Fibroblast of lung (primary cell): Measurements from ENCODE around the gene FZR1. TPM values are rescaled to one million over a fixed set of nuclear protein-coding genes. Genes with fewer than 3 reads are reported as not detected.

ENCODE experiments used
- DNase-seq, 2 donors: peaks; one replicate each; pipeline versions ENCODE4 v3.0.0 to v3.0.0-alpha.2; 2010; ENCODE audit warnings: low read depth in 2 of 2
- H2AFZ ChIP-seq: 2 replicates; pipeline ENCODE4 v1.5.1; 2012; ENCODE audit warnings: low read length, control low read depth, inconsistent platforms
- H3K27ac ChIP-seq: 2 replicates; pipeline ENCODE4 v1.5.1; 2011; ENCODE audit warnings: low read length, control low read depth; ENCODE audit not compliant: insufficient read depth
- H3K27me3 ChIP-seq: 2 replicates; pipeline ENCODE4 v1.5.1; 2011; ENCODE audit warnings: mild to moderate bottlenecking, low read length; ENCODE audit not compliant: control insufficient read depth, insufficient read depth
- H3K36me3 ChIP-seq: 2 replicates; pipeline ENCODE4 v1.5.1; 2011; ENCODE audit warnings: low read length; ENCODE audit not compliant: control insufficient read depth, insufficient read depth
- H3K4me1 ChIP-seq: 2 replicates; pipeline ENCODE4 v1.5.1; 2011; ENCODE audit warnings: low read length; ENCODE audit not compliant: control insufficient read depth, insufficient read depth; ENCODE audit errors: extremely low read depth
- H3K4me2 ChIP-seq: 2 replicates; pipeline ENCODE4 v1.5.1; 2011; ENCODE audit warnings: low read length, control low read depth; ENCODE audit not compliant: insufficient read depth; ENCODE audit errors: extremely low read depth
- H3K4me3 ChIP-seq, 4 experiments: fragments of 200-600 bp in 1 of 4; sonication (generic) in 1 of 4; replicated peaks in 1 of 4; 2 replicates each; pipeline ENCODE4 v1.5.1; 2011 to 2016; ENCODE audit warnings: low read length in 4 of 4, low read depth in 3 of 4, mild to moderate bottlenecking in 3 of 4, control low read depth in 2 of 4, inconsistent platforms in 1 of 4, mixed read lengths in 1 of 4; ENCODE audit not compliant: insufficient read depth in 1 of 4; ENCODE audit errors: control extremely low read depth in 1 of 4
- H3K79me2 ChIP-seq: 2 replicates; pipeline ENCODE4 v1.5.1; 2012; ENCODE audit warnings: mild to moderate bottlenecking, low read length, inconsistent platforms; ENCODE audit not compliant: control insufficient read depth, insufficient read depth
- H3K9ac ChIP-seq: 2 replicates; pipeline ENCODE4 v1.5.1; 2011; ENCODE audit warnings: mild to moderate bottlenecking, low read length, control low read depth; ENCODE audit not compliant: insufficient read depth
- H3K9me3 ChIP-seq: 2 replicates; pipeline ENCODE4 v1.5.1; 2012; ENCODE audit warnings: low read depth, low read length; ENCODE audit not compliant: control insufficient read depth, insufficient read depth
- H4K20me1 ChIP-seq: 2 replicates; pipeline ENCODE4 v1.5.1; 2011; ENCODE audit warnings: low read length; ENCODE audit not compliant: control insufficient read depth, insufficient read depth; ENCODE audit errors: extremely low read depth
- CTCF ChIP-seq, 2 donors: IDR thresholded peaks in 1 of 2; conservative IDR thresholded peaks in 1 of 2; 1 replicate in 1 of 2; 2 replicates in 1 of 2; pipeline ENCODE4 v1.5.1; 2011 to 2012; ENCODE audit warnings: low read length in 2 of 2, control low read depth in 1 of 2, inconsistent platforms in 1 of 2, low read depth in 1 of 2, mild to moderate bottlenecking in 1 of 2
- EZH2 ChIP-seq: IDR thresholded peaks from 2 replicates; pipeline ENCODE4 v1.5.1; 2012; ENCODE audit warnings: low read length, control low read depth, mild to moderate bottlenecking; ENCODE audit errors: missing control alignments
- polyA plus RNA-seq, 2 donors: library from polyadenylated mRNA; depleted of rRNA in 1 of 2; stranded (reverse) in 1 of 2; unstranded in 1 of 2; fragments of >200 nt; gene quantifications; 2 replicates each; pipeline ENCODE4 v1.2.1, GENCODE V29; 2011 to 2012; ENCODE audit warnings: missing spikeins in 1 of 2
- total RNA-seq: library from RNA; depleted of rRNA; stranded (reverse); fragments of >200 nt; gene quantifications from 2 replicates; pipeline ENCODE4 v1.2.1, GENCODE V29; 2014

Gene FZR1
- total and polyA plus RNA-seq, 2 donors (not counting 1 experiment from before 2014, with no cell fraction given): 15.0 to 38.0 TPM

GRCh38 chr19:3517638-3518037 is 11.5 kb downstream of the FZR1 start:
- H3K4me2 ChIP-seq: no peak overlapping the region
- TF ChIP-seq EZH2: no peak
- no peak for TF ChIP-seq CTCF (conservative IDR thresholded peaks at IDR 0.05 in 1 of 2, IDR thresholded peaks at IDR 0.05 in 1 of 2; ENCODE audit: low read depth in 1 of 2, low read length in 2 of 2)
- peaks cover 18% of the 10 kb centered on the region for H3K4me1 ChIP-seq
- peaks cover 86% of the 10 kb centered on the region for H3K79me2 ChIP-seq
- no peaks in the 10 kb centered on the region for H3K9me3 ChIP-seq
- H4K20me1 ChIP-seq: no peaks in the 10 kb centered on the region
- H3K27me3 ChIP-seq: no peaks in the 10 kb centered on the region
- H3K36me3 ChIP-seq: peaks cover 9% of the 10 kb centered on the region
- no peak overlapping the region for H3K27ac ChIP-seq
- H3K9ac ChIP-seq: no peak overlapping the region
- H2AFZ ChIP-seq: no peak overlapping the region
- no peak for DNase-seq
- no peak overlapping the region for H3K4me3 ChIP-seq

GRCh38 chr19:3518255-3518654 is 12.1 kb downstream of the FZR1 start:
- H3K27me3 ChIP-seq: no peaks in the 10 kb centered on the region
- H3K9me3 ChIP-seq: no peaks in the 10 kb centered on the region
- no peak for TF ChIP-seq EZH2
- no peak for TF ChIP-seq CTCF (conservative IDR thresholded peaks at IDR 0.05 in 1 of 2, IDR thresholded peaks at IDR 0.05 in 1 of 2; ENCODE audit: low read depth in 1 of 2, low read length in 2 of 2)
- no peak overlapping the region for H3K9ac ChIP-seq
- no peak overlapping the region for H3K4me2 ChIP-seq
- peaks cover 11% of the 10 kb centered on the region for H3K36me3 ChIP-seq
- H3K79me2 ChIP-seq: peaks cover 82% of the 10 kb centered on the region
- H3K27ac ChIP-seq: no peak overlapping the region
- H2AFZ ChIP-seq: no peak overlapping the region
- H3K4me1 ChIP-seq: peaks cover 18% of the 10 kb centered on the region
- H3K4me3 ChIP-seq: no peak overlapping the region
- DNase-seq: no peak
- no peaks in the 10 kb centered on the region for H4K20me1 ChIP-seq

GRCh38 chr19:3518659-3519058 is 12.5 kb downstream of the FZR1 start:
- H3K4me1 ChIP-seq: peaks cover 18% of the 10 kb centered on the region
- H4K20me1 ChIP-seq: no peaks in the 10 kb centered on the region
- DNase-seq: no peak
- H3K9me3 ChIP-seq: no peaks in the 10 kb centered on the region
- H2AFZ ChIP-seq: no peak overlapping the region
- H3K27me3 ChIP-seq: no peaks in the 10 kb centered on the region
- peaks cover 15% of the 10 kb centered on the region for H3K36me3 ChIP-seq
- H3K4me2 ChIP-seq: no peak overlapping the region
- H3K27ac ChIP-seq: no peak overlapping the region
- no peak for TF ChIP-seq EZH2
- TF ChIP-seq CTCF (conservative IDR thresholded peaks at IDR 0.05 in 1 of 2, IDR thresholded peaks at IDR 0.05 in 1 of 2; ENCODE audit: low read depth in 1 of 2, low read length in 2 of 2): no peak
- no peak overlapping the region for H3K4me3 ChIP-seq
- H3K79me2 ChIP-seq: peaks cover 78% of the 10 kb centered on the region
- no peak overlapping the region for H3K9ac ChIP-seq
